MCF 10A (cell line): Measurements from ENCODE around the gene BNC2. TPM values are rescaled to one million over a fixed set of nuclear protein-coding genes. Genes with fewer than 3 reads are reported as not detected.
A peak's percentile ranks its signal among the peaks of the same experiment; 100 is the strongest.

Source experiments
- BruUV-seq: library from RNA; stranded (reverse); fragments of 400-500 nt; replicated peaks from 2 replicates; lab custom pipeline; 2021; lab: Mats Ljungman, UMichigan
- CTCF ChIA-PET: fragments of 300-600 bp; sonication (Branson Sonifier 250); formaldehyde crosslinking; extraction: SDS; loops from one replicate; lab custom pipeline; 2021; ENCODE audit warnings: antibody characterized with exemption, inconsistent platforms; lab: Yijun Ruan, JAX
- POLR2A ChIA-PET: fragments of 300-600, 350-650 bp; sonication (Branson Sonifier 250); formaldehyde crosslinking; extraction: SDS; loops from one replicate; lab custom pipeline; 2020; ENCODE audit warnings: antibody characterized with exemption, inconsistent platforms; lab: Yijun Ruan, JAX
- DNase-seq: peaks from one replicate; pipeline ENCODE4 v3.0.0-alpha.2; 2018; ENCODE audit not compliant: unreplicated experiment
- H3K27ac Mint-ChIP-seq: one replicate; pipeline ENCODE4 v1.8.0; 2022; ENCODE audit warnings: mild to moderate bottlenecking, low read depth, mixed read lengths; ENCODE audit not compliant: unreplicated experiment
- H3K27me3 Mint-ChIP-seq: one replicate; pipeline ENCODE4 v1.8.0; 2022; ENCODE audit warnings: mixed read lengths; ENCODE audit not compliant: insufficient read depth, unreplicated experiment
- H3K36me3 Mint-ChIP-seq: one replicate; pipeline ENCODE4 v1.8.0; 2022; ENCODE audit warnings: mild to moderate bottlenecking, moderate library complexity, mixed read lengths; ENCODE audit not compliant: insufficient read depth, unreplicated experiment
- H3K4me1 Mint-ChIP-seq: one replicate; pipeline ENCODE4 v1.8.0; 2022; ENCODE audit warnings: mixed read lengths; ENCODE audit not compliant: insufficient read depth, unreplicated experiment
- H3K4me3 Mint-ChIP-seq: one replicate; pipeline ENCODE4 v1.8.0; 2022; ENCODE audit warnings: mild to moderate bottlenecking, moderate library complexity, mixed read lengths; ENCODE audit not compliant: unreplicated experiment
- H3K9me3 Mint-ChIP-seq: one replicate; pipeline ENCODE4 v1.8.0; 2022; ENCODE audit warnings: mixed read lengths; ENCODE audit not compliant: unreplicated experiment
- intact Hi-C: fragments of 100-400 bp; cut with micrococcal nuclease; formaldehyde crosslinking; loops from 2 replicates; pipeline ENCODE4 v1.14.1; 2022
- total RNA-seq: library from RNA; stranded (reverse); gene quantifications from 2 replicates; pipeline ENCODE4 v1.2.3, GENCODE V29; 2022
- TF ChIP-seq, protein P1 (sequence below): fragments of 200-600 bp; IDR thresholded peaks from one replicate; pipeline ENCODE4 v1.8.0; 2022; ENCODE audit warnings: antibody characterized with exemption, mild to moderate bottlenecking; ENCODE audit not compliant: unreplicated experiment

Gene BNC2
- total RNA-seq, 1 experiment from 2014 or later: not detected

DNA sequence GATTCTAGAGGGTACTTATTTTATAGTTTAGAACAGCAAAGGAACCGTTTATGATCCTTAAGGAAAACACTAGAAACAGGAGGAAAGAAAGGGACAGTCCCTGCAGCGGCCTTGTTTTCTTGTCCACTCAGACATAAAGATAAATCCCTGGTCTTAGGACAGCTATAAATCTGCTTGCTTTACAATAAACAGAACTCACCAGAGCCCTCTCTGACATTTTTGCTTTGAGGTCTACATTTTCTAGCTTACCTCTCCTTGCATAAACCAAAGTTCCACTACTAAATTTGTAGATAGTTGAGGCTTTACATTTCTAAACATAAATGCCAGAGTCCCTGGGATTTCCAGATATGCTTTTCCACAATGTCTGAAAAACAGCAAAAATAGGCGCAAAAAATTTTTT lies 422.5 kb downstream of the BNC2 start:
- no TSS peak for BruUV-seq
- CTCF ChIA-PET: no interaction called here
- TF ChIP-seq, protein P1, sequence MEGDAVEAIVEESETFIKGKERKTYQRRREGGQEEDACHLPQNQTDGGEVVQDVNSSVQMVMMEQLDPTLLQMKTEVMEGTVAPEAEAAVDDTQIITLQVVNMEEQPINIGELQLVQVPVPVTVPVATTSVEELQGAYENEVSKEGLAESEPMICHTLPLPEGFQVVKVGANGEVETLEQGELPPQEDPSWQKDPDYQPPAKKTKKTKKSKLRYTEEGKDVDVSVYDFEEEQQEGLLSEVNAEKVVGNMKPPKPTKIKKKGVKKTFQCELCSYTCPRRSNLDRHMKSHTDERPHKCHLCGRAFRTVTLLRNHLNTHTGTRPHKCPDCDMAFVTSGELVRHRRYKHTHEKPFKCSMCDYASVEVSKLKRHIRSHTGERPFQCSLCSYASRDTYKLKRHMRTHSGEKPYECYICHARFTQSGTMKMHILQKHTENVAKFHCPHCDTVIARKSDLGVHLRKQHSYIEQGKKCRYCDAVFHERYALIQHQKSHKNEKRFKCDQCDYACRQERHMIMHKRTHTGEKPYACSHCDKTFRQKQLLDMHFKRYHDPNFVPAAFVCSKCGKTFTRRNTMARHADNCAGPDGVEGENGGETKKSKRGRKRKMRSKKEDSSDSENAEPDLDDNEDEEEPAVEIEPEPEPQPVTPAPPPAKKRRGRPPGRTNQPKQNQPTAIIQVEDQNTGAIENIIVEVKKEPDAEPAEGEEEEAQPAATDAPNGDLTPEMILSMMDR: no peak
- Mint-ChIP-seq H3K9me3 (no peaks in the 10 kb centered on the region), H3K4me3 (no peak overlapping the region), H3K4me1 (peaks cover 15% of the 10 kb centered on the region), H3K27me3 (no peaks in the 10 kb centered on the region), H3K36me3 (no peaks in the 10 kb centered on the region), H3K27ac (no peak overlapping the region)
- POLR2A ChIA-PET: no interaction called here
- DNase-seq: no peak
- intact Hi-C loops: no loop called here

DNA sequence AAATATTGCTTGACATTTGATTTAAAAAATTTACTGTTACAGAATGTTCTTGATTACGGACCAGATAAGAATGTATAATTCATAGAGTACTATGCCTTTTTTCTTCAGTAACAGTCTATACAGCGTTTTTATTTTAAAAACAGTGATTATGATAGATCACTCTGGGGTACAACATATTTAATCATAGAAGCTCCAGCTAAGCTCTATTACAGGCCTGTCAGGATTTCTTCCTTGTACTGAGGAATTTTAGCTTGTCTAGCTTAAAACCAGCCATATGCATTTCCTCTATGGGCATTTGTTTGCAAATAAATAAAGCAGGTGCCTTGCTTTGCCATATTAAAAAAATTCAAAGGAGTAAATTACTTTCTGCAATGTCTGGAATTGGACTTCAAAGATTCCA lies 423.8 kb downstream of the BNC2 start:
- BruUV-seq: no TSS peak
- POLR2A ChIA-PET: interaction anchor here (1.1 kb wide), 1 partner anchor 13 kb away, joined by 4 read pairs; no protein-coding TSS in a partner anchor
- no peak overlapping the region for H3K4me3 Mint-ChIP-seq

DNA sequence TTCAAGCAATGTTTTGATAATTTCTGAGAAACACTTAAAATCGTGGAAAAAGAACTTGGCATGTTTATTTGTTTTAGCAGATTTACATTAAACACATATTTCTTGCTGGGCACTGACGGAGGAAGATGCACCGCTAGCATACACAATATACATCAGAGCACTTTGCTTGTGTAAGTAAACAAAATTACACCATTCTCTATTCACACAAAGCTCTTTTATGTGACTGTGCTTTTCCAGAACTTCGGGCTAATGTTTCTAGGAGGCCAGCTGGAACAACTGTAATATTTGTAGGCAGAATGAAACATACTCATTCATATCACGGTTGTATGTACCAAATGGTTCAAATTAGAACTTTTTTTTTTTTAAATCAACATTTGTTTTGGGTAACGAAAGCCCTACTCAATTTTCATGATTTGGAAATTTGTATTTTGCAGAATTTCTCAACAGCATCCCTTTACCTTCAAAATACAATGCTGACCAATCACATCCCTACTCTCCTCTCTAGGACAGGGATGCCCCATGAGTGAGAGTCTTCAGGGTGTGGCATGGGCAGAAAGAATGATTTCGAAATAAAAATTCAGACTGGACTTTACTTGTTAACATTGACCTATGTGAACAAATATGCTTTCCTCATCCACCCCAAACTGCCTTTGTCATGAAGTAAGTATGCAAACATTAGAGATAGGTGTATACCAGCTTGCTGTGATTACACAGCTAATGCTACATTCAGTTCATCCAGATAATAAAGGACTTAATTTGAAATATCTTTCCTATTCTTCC lies 425.1 kb downstream of the BNC2 start:
- H3K9me3 Mint-ChIP-seq: no peaks in the 10 kb centered on the region
- ChIA-PET POLR2A (interaction anchor here (0.7 to 1.2 kb wide), 3 partner anchors 14 to 102 kb away, joined by 3 to 5 read pairs (median 3); no protein-coding TSS in a partner anchor), CTCF (interaction anchor here (0.6 kb wide), 1 partner anchor 380 kb away, joined by 4 read pairs; no protein-coding TSS in a partner anchor)
- TF ChIP-seq, protein P1: no peak
- H3K27me3 Mint-ChIP-seq: no peaks in the 10 kb centered on the region
- no peak overlapping the region for H3K27ac Mint-ChIP-seq
- intact Hi-C loops: no loop called here
- peaks cover 21% of the 10 kb centered on the region for H3K4me1 Mint-ChIP-seq
- no peak overlapping the region for H3K4me3 Mint-ChIP-seq
- peak; percentile 65 for DNase-seq
- no TSS peak for BruUV-seq
- H3K36me3 Mint-ChIP-seq: no peaks in the 10 kb centered on the region

More for the DNA sequence above, 423.8 kb downstream of the BNC2 start:
- Mint-ChIP-seq H3K9me3 (no peaks in the 10 kb centered on the region), H3K4me1 (peaks cover 21% of the 10 kb centered on the region), H3K27me3 (no peaks in the 10 kb centered on the region), H3K27ac (no peak overlapping the region), H3K36me3 (no peaks in the 10 kb centered on the region)
- intact Hi-C loops: no loop called here
- CTCF ChIA-PET: no interaction called here
- DNase-seq: no peak
- TF ChIP-seq, protein P1: no peak

DNA sequence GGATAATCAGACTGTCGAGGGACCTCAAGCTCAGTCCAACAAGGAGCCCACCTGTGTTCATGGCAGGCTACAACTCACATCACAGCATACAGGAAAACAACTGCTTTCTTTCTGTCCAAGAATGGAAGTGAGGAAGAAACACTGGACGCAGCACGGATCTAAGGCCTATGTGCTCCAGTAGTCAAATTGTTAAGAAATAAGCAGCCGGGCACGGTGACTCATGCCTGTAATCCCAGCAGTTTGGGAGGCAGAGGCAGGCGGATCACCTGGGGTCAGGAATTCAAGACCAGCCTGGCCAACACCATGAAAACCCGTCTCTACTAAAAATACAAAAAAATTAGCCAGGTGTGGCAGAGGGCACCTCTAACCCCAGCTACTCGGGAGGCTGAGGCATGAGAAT lies 427.8 kb downstream of the BNC2 start:
- BruUV-seq: no TSS peak
- H3K27me3 Mint-ChIP-seq: no peaks in the 10 kb centered on the region
- peak overlapping the region; percentile 30 for H3K27ac Mint-ChIP-seq
- TF ChIP-seq, protein P1: no peak
- H3K36me3 Mint-ChIP-seq: no peaks in the 10 kb centered on the region
- H3K9me3 Mint-ChIP-seq: no peaks in the 10 kb centered on the region
- intact Hi-C loops: no loop called here
- ChIA-PET POLR2A (interaction anchor here (0.7 to 1.4 kb wide), 3 partner anchors 33 to 107 kb away, joined by 3 read pairs; no protein-coding TSS in a partner anchor), CTCF (interaction anchor here (0.5 to 0.7 kb wide), 4 partner anchors 33 to 498 kb away, joined by 3 to 5 read pairs (median 3); no protein-coding TSS in a partner anchor)
- no peak overlapping the region for H3K4me3 Mint-ChIP-seq
- H3K4me1 Mint-ChIP-seq: peaks cover 21% of the 10 kb centered on the region
- peak; percentile 83 for DNase-seq
